Karpas-422 (cell line): ENCODE results near the gene TMEM53. TPM values are rescaled to one million over a fixed set of nuclear protein-coding genes. Genes with fewer than 3 reads are reported as not detected.

ENCODE experiments used
- DNase-seq: peaks from one replicate; pipeline ENCODE4 v3.0.0-alpha.2; 2015
- H2AFZ ChIP-seq: fragments of 200-600 bp; sonication (generic); 2 replicates; pipeline ENCODE4 v1.6.1; 2014; ENCODE audit warnings: antibody characterized with exemption, low read length, mixed read lengths
- H3K27ac ChIP-seq: fragments of 200-600 bp; sonication (generic); 2 replicates; pipeline ENCODE4 v1.5.1; 2014; ENCODE audit warnings: mild to moderate bottlenecking, low read length, moderate library complexity
- H3K27me3 ChIP-seq: fragments of 200-600 bp; sonication (generic); 2 replicates; pipeline ENCODE4 v1.6.1; 2014; ENCODE audit warnings: low read length, mixed read lengths
- H3K36me3 ChIP-seq: fragments of 200-600 bp; sonication (generic); 2 replicates; pipeline ENCODE4 v1.6.1; 2014; ENCODE audit warnings: low read length, mixed read lengths; ENCODE audit not compliant: insufficient read depth
- H3K4me1 ChIP-seq: fragments of 200-600 bp; sonication (generic); 2 replicates; pipeline ENCODE4 v1.6.1; 2014; ENCODE audit warnings: mild to moderate bottlenecking, low read length, mixed read lengths
- H3K4me2 ChIP-seq: fragments of 200-600 bp; sonication (generic); 2 replicates; pipeline ENCODE4 v1.6.1; 2014; ENCODE audit warnings: low read length, low read depth, mild to moderate bottlenecking; ENCODE audit not compliant: poor library complexity, severe bottlenecking
- H3K4me3 ChIP-seq: fragments of 200-600 bp; sonication (generic); 2 replicates; pipeline ENCODE4 v1.5.1; 2014; ENCODE audit warnings: mild to moderate bottlenecking, antibody characterized with exemption, low read length, mixed read lengths
- H3K79me2 ChIP-seq: fragments of 200-600 bp; sonication (generic); 2 replicates; pipeline ENCODE4 v1.6.1; 2014; ENCODE audit warnings: mild to moderate bottlenecking, low read length, mixed read lengths
- H3K9ac ChIP-seq: fragments of 200-600 bp; sonication (generic); 2 replicates; pipeline ENCODE4 v1.6.0; 2014; ENCODE audit warnings: low read length
- H3K9me2 ChIP-seq: fragments of 200-600 bp; sonication (generic), shearing (Covaris generic); replicated peaks from 2 replicates; pipeline ENCODE4 v1.6.0; 2014; ENCODE audit warnings: mild to moderate bottlenecking, low read length, moderate library complexity; ENCODE audit not compliant: insufficient read depth
- H3K9me3 ChIP-seq: fragments of 300-700, 200-600 bp; sonication (generic); 2 replicates; pipeline ENCODE4 v1.6.1; 2014; ENCODE audit warnings: low read length, mixed read lengths
- H4K20me1 ChIP-seq: fragments of 200-600 bp; sonication (generic); 2 replicates; pipeline ENCODE4 v1.6.1; 2014; ENCODE audit warnings: mild to moderate bottlenecking, antibody characterized with exemption, low read length, low read depth; ENCODE audit not compliant: insufficient read depth
- total RNA-seq: library from RNA; depleted of rRNA; stranded (reverse); fragments of >200 nt; shearing (Covaris generic); gene quantifications from 2 replicates; pipeline ENCODE4 v1.2.3, GENCODE V29; 2014; ENCODE audit warnings: low replicate concordance

The TMEM53 gene
- total RNA-seq, 1 experiment from 2014 or later: 10.7 TPM

DNA sequence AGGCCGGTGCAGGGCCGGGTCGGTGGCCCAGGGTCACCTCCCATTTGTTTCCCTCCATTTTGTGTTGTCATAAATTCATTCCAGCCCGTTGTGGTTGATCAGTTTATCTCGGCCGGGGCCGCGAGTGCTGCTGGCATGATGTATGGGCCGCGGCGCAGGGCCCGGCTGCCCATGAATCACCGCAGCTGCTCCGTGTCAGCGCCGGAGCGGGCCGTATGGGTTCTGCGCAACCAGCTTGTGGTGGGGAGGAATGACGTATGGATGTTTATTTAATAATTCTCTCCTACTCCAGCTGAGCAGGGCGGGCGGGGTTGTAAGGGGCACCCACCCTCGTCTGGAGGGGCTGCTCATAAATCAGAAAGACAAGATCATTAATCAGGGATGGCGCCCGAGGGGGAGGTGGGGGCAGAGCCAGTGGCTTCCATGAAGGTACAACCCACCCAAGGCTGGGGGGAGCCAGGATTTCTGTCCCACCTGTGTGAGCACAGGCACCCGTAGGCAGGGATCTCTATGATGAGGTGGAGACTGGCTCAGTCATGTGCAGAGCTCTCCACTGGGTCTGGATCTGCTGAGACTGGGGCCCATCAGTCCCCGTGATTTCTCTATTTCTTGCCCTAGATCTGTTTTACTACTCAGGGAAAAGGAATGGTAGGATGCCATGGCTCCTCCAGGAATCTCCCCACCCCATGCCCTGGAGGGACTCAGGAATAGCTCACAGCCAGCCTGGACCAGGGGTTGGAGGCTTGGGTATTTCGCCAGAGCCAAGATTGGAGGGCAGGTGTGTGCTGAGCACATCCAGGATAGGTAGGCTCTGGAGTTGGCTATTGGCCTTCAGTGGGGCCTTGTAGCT is 27.8 kb downstream of the TMEM53 start:
- Histone ChIP-seq H3K4me2 (no peak overlapping the region), H3K9ac (no peak overlapping the region)

DNA sequence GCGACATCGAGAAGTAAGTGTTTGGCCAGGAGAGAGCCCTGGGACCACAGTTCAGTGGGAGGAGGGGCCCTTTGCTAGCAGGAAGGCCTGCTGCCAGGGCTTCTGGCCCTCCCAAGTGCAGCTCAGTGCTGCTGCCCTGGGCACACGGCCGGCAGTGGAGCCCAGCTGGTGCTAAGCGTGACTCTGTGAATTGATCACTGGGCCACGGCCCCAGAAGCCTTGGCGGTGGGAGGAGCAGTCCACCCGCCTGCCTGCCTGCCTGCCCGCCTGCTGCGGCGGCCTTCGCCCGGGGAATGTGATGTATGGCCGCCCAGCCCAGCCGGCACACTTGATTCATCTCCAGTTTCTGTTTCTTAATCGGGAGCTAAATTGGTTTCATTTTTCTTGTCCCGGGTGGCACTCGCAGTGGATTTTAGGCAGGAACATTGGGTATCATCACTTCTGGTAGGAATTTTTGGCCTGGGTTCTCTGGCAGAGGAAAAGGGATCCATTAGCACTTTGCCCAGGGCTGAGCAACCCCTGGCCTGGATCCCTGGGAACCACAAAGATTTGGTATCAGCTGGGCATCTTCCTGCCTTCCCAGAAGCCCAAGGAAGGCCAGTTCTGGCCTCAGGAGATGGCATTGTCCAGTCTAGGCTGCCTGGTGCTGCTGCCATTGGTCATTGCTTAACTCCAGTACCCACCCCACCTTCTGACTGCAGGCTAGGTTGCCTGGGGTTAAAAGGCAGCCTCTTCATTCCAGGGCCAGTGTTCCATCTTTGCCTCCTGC is 28.6 kb downstream of the TMEM53 start:
- H3K36me3 ChIP-seq: peaks cover 10% of the 10 kb centered on the region
- no peak overlapping the region for H3K27ac ChIP-seq
- no peaks in the 10 kb centered on the region for H3K79me2 ChIP-seq
- no peaks in the 10 kb centered on the region for H3K27me3 ChIP-seq
- H3K4me3 ChIP-seq: no peak overlapping the region
- H3K4me2 ChIP-seq: no peak overlapping the region
- H3K9ac ChIP-seq: no peak overlapping the region
- H3K9me3 ChIP-seq: no peaks in the 10 kb centered on the region
- H3K4me1 ChIP-seq: no peaks in the 10 kb centered on the region
- no peak for DNase-seq
- no peaks in the 10 kb centered on the region for H3K9me2 ChIP-seq
- H2AFZ ChIP-seq: no peak overlapping the region
- no peaks in the 10 kb centered on the region for H4K20me1 ChIP-seq

More for the DNA sequence above, 27.8 kb downstream of the TMEM53 start:
- DNase-seq: no peak
- H3K4me1 ChIP-seq: no peaks in the 10 kb centered on the region
- H2AFZ ChIP-seq: no peak overlapping the region
- no peaks in the 10 kb centered on the region for H3K9me2 ChIP-seq
- H4K20me1 ChIP-seq: no peaks in the 10 kb centered on the region
- H3K79me2 ChIP-seq: no peaks in the 10 kb centered on the region
- no peaks in the 10 kb centered on the region for H3K9me3 ChIP-seq
- no peak overlapping the region for H3K27ac ChIP-seq
- no peak overlapping the region for H3K4me3 ChIP-seq
- peaks cover 10% of the 10 kb centered on the region for H3K36me3 ChIP-seq
- no peaks in the 10 kb centered on the region for H3K27me3 ChIP-seq

DNA sequence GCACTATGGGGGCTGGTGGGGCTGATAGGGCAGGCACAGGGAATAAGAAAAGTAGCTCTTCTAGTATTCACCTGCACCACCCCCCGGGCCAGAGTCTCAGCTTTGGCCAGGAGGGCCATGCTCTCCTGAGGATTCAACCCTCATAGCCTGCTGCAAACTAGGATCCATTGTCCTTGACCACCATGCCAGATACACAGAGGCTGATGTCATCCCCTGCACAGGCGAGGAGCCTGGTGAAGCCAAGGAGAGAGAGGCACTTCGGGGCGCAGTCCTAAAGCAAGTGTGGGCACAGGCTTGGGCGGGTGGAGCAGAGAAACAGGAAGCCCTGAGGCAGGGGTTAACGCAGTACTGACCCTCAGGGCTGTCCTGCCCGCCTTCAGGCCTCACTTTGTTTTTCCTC is 29.5 kb downstream of the TMEM53 start:
- H3K4me2 ChIP-seq: no peak overlapping the region
- H3K27me3 ChIP-seq: no peaks in the 10 kb centered on the region
- no peaks in the 10 kb centered on the region for H3K79me2 ChIP-seq
- no peak overlapping the region for H3K4me3 ChIP-seq
- no peak for DNase-seq
- no peak overlapping the region for H3K9ac ChIP-seq
- peaks cover 10% of the 10 kb centered on the region for H3K36me3 ChIP-seq
- H3K9me2 ChIP-seq: no peaks in the 10 kb centered on the region
- no peaks in the 10 kb centered on the region for H3K9me3 ChIP-seq
- no peaks in the 10 kb centered on the region for H3K4me1 ChIP-seq
- no peak overlapping the region for H3K27ac ChIP-seq
- H2AFZ ChIP-seq: no peak overlapping the region
- H4K20me1 ChIP-seq: no peaks in the 10 kb centered on the region

DNA sequence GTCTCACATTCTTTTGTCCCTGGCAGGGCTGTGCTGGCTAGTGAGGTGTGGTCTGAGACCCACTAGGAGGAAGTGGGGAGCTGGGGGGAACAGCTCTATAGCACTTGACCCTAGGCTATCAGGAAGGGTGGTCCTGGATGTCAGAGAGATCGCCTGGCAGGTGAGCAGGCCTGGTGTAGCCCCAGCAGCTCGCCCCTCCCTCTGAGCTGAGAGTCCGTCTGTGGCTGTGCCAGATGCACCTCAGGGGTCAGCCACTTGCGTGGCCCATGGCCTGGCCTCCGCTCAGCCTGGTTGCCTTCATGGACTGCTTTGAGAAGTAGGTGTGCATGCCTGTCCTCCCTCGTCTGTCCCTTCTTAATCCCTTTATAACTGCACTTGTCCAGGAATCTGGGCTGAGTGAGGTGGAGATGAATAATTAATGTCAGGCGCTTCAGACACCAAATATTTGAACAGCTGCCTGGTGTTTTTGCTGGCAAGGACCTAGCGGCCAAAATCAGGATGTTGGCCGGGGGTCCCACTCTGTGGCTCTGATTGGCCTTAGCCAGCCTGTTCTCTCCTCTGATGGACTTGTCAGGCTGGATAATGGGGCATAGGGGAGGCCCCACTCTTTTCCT is 30.5 kb downstream of the TMEM53 start:
- H3K9ac ChIP-seq: no peak overlapping the region
- H2AFZ ChIP-seq: no peak overlapping the region
- H4K20me1 ChIP-seq: no peaks in the 10 kb centered on the region
- H3K36me3 ChIP-seq: peaks cover 18% of the 10 kb centered on the region
- no peaks in the 10 kb centered on the region for H3K4me1 ChIP-seq
- no peak for DNase-seq
- H3K79me2 ChIP-seq: no peaks in the 10 kb centered on the region
- no peaks in the 10 kb centered on the region for H3K9me3 ChIP-seq
- no peaks in the 10 kb centered on the region for H3K9me2 ChIP-seq
- no peak overlapping the region for H3K4me2 ChIP-seq
- no peak overlapping the region for H3K27ac ChIP-seq
- no peak overlapping the region for H3K4me3 ChIP-seq
- H3K27me3 ChIP-seq: no peaks in the 10 kb centered on the region

DNA sequence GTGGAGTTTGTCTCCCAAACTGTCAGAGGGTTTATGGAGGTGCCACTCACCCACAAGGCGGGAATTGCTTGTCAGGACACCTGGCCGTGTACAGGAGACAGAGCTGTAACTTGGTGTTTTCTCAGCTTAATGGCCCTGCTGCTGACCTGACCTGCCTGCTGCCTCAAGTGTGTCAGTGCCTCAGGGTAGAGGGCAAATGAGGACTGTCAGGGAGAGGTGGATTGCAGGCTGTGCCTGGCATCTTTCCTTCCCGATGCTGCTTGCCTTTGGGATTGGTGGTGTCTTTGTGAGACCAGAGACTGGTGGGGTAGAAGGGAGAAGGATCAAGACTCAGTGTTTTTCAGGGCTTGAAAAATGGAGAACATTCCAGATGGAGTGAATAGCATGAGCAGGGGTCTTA is 31.4 kb downstream of the TMEM53 start:
- Histone ChIP-seq H3K9me2 (no peaks in the 10 kb centered on the region), H3K79me2 (no peaks in the 10 kb centered on the region), H3K4me1 (no peaks in the 10 kb centered on the region), H3K36me3 (peaks cover 18% of the 10 kb centered on the region), H3K9ac (no peak overlapping the region), H2AFZ (no peak overlapping the region), H3K4me2 (no peak overlapping the region), H3K9me3 (no peaks in the 10 kb centered on the region), H4K20me1 (no peaks in the 10 kb centered on the region), H3K27me3 (no peaks in the 10 kb centered on the region), H3K27ac (no peak overlapping the region), H3K4me3 (no peak overlapping the region)
- no peak for DNase-seq

DNA sequence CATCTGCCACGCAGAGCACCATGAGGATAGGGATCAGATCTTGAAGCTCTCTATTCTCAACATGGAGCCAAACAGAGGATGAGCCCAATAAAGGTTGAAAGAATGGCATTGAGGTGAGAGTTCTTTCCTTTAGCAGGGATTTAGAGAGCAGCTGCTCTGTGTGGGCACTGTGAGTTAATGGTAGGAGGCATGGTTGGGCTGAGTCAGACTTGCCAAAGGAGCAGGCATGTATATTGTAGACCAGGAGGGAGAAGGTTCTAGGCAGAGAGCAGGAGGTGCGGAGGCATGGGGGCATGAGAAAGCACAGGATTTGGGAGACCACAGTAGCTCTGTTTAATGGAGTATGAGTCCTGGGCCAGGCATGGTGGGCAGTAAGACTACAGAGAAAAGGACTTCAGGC is 32.0 kb downstream of the TMEM53 start:
- H3K79me2 ChIP-seq: no peaks in the 10 kb centered on the region
- H3K4me3 ChIP-seq: no peak overlapping the region
- H3K36me3 ChIP-seq: peaks cover 18% of the 10 kb centered on the region
- no peaks in the 10 kb centered on the region for H3K27me3 ChIP-seq
- no peaks in the 10 kb centered on the region for H3K4me1 ChIP-seq
- no peak overlapping the region for H3K27ac ChIP-seq
- H3K9me3 ChIP-seq: no peaks in the 10 kb centered on the region
- no peaks in the 10 kb centered on the region for H3K9me2 ChIP-seq
- H3K9ac ChIP-seq: no peak overlapping the region
- no peaks in the 10 kb centered on the region for H4K20me1 ChIP-seq
- no peak overlapping the region for H3K4me2 ChIP-seq
- H2AFZ ChIP-seq: no peak overlapping the region
- DNase-seq: no peak

DNA sequence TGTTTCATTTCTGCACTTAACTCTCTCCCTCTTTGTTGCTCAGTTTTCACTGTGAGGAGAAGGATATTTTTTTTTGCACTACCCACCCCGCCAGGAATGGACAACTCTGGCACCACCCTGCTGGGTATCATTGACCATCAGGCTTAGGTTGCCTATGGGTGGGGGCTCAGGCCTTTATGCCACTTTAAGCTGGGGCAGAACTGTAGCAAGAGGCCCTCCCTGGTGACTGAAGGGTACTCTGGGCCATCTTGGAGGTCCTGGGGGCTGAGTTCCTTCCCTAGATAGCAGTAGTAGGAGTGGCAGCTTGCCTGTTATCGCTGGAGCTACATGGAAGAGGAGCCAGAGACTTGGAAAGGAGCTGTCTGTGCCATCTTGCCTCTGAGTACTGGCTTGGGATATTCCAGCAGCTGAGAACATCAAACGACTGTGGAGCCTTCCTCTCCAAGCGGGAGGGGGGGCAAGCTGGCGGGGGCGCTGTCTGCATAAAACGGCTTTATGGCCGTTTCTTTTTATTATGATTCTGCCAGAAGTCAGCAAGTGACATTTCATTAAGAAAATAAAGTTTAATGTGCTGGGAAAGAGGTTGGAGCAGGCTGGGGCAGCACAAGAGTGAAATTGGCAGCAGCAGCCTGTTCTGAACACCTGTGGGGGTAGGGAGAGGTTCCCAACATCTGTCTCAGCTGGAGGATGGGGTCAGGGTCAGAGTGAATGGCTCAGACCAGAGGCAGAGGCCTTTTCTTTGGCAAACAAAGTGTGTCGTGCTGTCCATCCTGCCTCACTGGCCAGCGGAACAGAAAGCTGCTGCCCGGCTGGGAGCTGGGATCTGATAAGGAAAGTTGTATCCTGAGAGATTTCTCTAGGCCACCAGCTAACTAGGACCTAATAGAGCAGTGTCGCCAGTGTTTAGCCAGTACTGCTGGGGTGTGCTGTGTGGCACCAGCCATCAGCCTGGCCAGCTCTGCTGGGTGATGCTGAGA is 32.9 kb downstream of the TMEM53 start:
- Histone ChIP-seq H3K79me2 (peaks cover 2% of the 10 kb centered on the region; the same call in 1 of the 2 replicates), H3K36me3 (peaks cover 13% of the 10 kb centered on the region), H3K27ac (no peak overlapping the region), H3K9me3 (no peaks in the 10 kb centered on the region), H3K9ac (no peak overlapping the region), H2AFZ (no peak overlapping the region), H3K27me3 (no peaks in the 10 kb centered on the region), H3K9me2 (no peaks in the 10 kb centered on the region), H3K4me3 (no peak overlapping the region), H3K4me2 (no peak overlapping the region), H3K4me1 (no peaks in the 10 kb centered on the region), H4K20me1 (no peaks in the 10 kb centered on the region)
- DNase-seq: no peak
